Panc1 (cell line): ENCODE results near the gene CSNK2A1.
"Not testable (repeated sequence)": the region's sequence is repeated elsewhere in the genome, so short reads cannot be mapped to it uniquely, and the experiment has no call there.

Experiments
- SIN3A ChIP-seq: IDR thresholded peaks from 2 replicates; pipeline ENCODE4 v1.6.1; 2012; ENCODE audit warnings: low read depth, mild to moderate bottlenecking, low read length, moderate library complexity, borderline replicate concordance; ENCODE audit not compliant: insufficient read depth
- TF ChIP-seq, protein P1 (sequence below): fragments of 450-650 bp; IDR thresholded peaks from 2 replicates; pipeline ENCODE4 v1.5.1; 2017; ENCODE audit warnings: mild to moderate bottlenecking

DNA sequence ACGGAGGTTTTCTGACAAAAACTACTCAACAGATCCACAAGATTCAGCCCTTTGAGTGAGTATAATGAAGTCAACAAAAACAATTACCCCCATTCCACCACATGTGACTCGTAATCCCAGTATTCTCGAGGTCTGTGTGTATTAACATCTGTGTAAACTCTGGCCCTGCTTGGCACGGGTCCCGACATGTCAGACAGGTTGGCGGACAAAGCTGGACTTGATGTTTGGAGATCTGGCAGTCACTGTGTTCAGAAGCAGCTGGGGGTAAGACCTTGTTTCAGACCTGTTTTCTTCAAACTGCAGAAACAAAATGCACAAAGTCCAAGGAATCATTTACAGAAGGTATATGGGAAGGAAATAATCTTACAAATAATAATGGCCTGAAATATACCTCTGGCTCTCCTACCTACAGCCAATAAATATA, 35.2 kb downstream of the CSNK2A1 start:
- TF ChIP-seq, protein P1, sequence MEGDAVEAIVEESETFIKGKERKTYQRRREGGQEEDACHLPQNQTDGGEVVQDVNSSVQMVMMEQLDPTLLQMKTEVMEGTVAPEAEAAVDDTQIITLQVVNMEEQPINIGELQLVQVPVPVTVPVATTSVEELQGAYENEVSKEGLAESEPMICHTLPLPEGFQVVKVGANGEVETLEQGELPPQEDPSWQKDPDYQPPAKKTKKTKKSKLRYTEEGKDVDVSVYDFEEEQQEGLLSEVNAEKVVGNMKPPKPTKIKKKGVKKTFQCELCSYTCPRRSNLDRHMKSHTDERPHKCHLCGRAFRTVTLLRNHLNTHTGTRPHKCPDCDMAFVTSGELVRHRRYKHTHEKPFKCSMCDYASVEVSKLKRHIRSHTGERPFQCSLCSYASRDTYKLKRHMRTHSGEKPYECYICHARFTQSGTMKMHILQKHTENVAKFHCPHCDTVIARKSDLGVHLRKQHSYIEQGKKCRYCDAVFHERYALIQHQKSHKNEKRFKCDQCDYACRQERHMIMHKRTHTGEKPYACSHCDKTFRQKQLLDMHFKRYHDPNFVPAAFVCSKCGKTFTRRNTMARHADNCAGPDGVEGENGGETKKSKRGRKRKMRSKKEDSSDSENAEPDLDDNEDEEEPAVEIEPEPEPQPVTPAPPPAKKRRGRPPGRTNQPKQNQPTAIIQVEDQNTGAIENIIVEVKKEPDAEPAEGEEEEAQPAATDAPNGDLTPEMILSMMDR: not testable (repeated sequence)
- TF ChIP-seq SIN3A: not testable (repeated sequence)
